ENCODE data around the gene GRM2. TPM values are rescaled to one million over a fixed set of nuclear protein-coding genes. Genes with fewer than 3 reads are reported as not detected.

Gene GRM2
- total RNA-seq, 1 experiment from 2014 or later: 1.9 TPM

- H4K91ac ChIP-seq (ENCODE audit: insufficient read length, low read depth, low read length): no peak within 1 kb of the TSS
- no peaks in the 10 kb centered on the region for H3K9me3 ChIP-seq (ENCODE audit: control insufficient read depth, low read depth, low read length)
- peak within 1 kb of the TSS in 1 of 3 experiments; percentile 46; a peak in 3 of 7 replicates for H3K27ac Mint-ChIP-seq
- H3K18ac ChIP-seq (ENCODE audit: insufficient read length, low read depth, low read length): no peak within 1 kb of the TSS
- H4K8ac ChIP-seq (replicated peaks; ENCODE audit: insufficient read length, low read depth, low read length): no peak within 1 kb of the TSS
- peak within 1 kb of the TSS; percentile 59; the same call in 1 of the 2 replicates for H3K14ac ChIP-seq (ENCODE audit: insufficient read depth, low read length)
- no peak within 1 kb of the TSS for H3K23ac ChIP-seq (ENCODE audit: insufficient read length, low read depth, low read length)
- H2BK5ac ChIP-seq (ENCODE audit: insufficient read length, low read length): no peak within 1 kb of the TSS
- peak; percentile 61 for DNase-seq
- H4K5ac ChIP-seq (ENCODE audit: insufficient read length, low read depth, low read length): no peak within 1 kb of the TSS
- peaks cover 8% of the 10 kb centered on the region for H3K23me2 ChIP-seq (ENCODE audit: insufficient read length, low read depth, low read length, poor library complexity, severe bottlenecking)
- no peak within 1 kb of the TSS for H3K56ac ChIP-seq (ENCODE audit: insufficient read length, low read depth, low read length)
- peaks cover 6% of the 10 kb centered on the region; the same call in 1 of the 2 replicates for H3K27me3 Mint-ChIP-seq (ENCODE audit: low read depth)
- no peak within 1 kb of the TSS for H2BK15ac ChIP-seq (ENCODE audit: low read depth, low read length)
- no peak within 1 kb of the TSS for H3T11ph ChIP-seq (ENCODE audit: low read length)
- peaks cover 31 to 33% of the 10 kb centered on the region in 2 experiments for H3K4me1 Mint-ChIP-seq
- H3K4ac ChIP-seq (ENCODE audit: low read depth, low read length): no peak within 1 kb of the TSS
- no peak within 1 kb of the TSS for H2BK12ac ChIP-seq (ENCODE audit: insufficient read length, low read depth, low read length)
- no peak for TF ChIP-seq CTCF (conservative IDR thresholded peaks at IDR 0.05)
- no peak within 1 kb of the TSS for H3K27ac ChIP-seq (ENCODE audit: insufficient read length, low read depth, low read length)
- H3K9ac ChIP-seq (ENCODE audit: extremely low read depth, insufficient read length, low read length): peak within 1 kb of the TSS; percentile 9
- no peak within 1 kb of the TSS for H2BK120ac ChIP-seq (ENCODE audit: low read depth, low read length, poor library complexity, severe bottlenecking)
- no peaks in the 10 kb centered on the region for H3K27me3 ChIP-seq (ENCODE audit: insufficient read depth, low read length)
- WGBS (ENCODE audit: extremely low coverage, insufficient read length, low lambda C conversion rate): no CpG with 5 or more reads among the region's 81 CpGs
- no peaks in the 10 kb centered on the region for H3K9me3 Mint-ChIP-seq
- H4K20me1 ChIP-seq (ENCODE audit: control insufficient read depth, insufficient read depth, insufficient read length): no peaks in the 10 kb centered on the region
- H2AK5ac ChIP-seq (ENCODE audit: insufficient read length, low read length): no peak within 1 kb of the TSS
- peak within 1 kb of the TSS; percentile 75 to 80 for H3K4me3 Mint-ChIP-seq
- 0 out of 2 replicates have a peak, but pooled peaks cover 2% of the 10 kb centered on the region for H3K4me1 ChIP-seq (ENCODE audit: insufficient read depth, low read length)
- no peaks in the 10 kb centered on the region for H3K79me2 ChIP-seq (ENCODE audit: insufficient read depth, low read length)
- H3K36me3 Mint-ChIP-seq (ENCODE audit: insufficient read depth in 1 of 3, low read depth in 3 of 3): peaks cover 0 to 5% (median 3%) of the 10 kb centered on the region in 3 experiments; a peak in 3 of 7 replicates
- H3K4me2 ChIP-seq (ENCODE audit: insufficient read depth, insufficient read length, low read length): peak within 1 kb of the TSS; percentile 61
- H3K79me1 ChIP-seq (ENCODE audit: insufficient read depth, low read depth, low read length, poor library complexity, severe bottlenecking): no peaks in the 10 kb centered on the region
- no peak within 1 kb of the TSS for H2BK20ac ChIP-seq (ENCODE audit: low read depth, low read length, poor library complexity, severe bottlenecking)
- no peak within 1 kb of the TSS for H2AFZ ChIP-seq (ENCODE audit: low read length)
Observed at GRCh38 chr3:51670823-51671733, 35.8 kb upstream of the GRM2 start, which contains the start of gene TEX264. TSS of gene TEX264 (plus strand) at chr3:51671252. CDS start at chr3:51674305, 3,053 bp downstream.
